GM18526 (cell line): ENCODE measurements around the gene SOX11.

Experiments used
- POLR2A ChIP-seq: IDR thresholded peaks from 3 replicates; pipeline ENCODE4 v1.6.1; 2011; ENCODE audit not compliant: insufficient read length; ENCODE audit errors: extremely low read depth

Gene SOX11

GRCh38 chr2:5734859-5735520 is 42.8 kb downstream of the SOX11 start:
- TF ChIP-seq POLR2A: no peak

GRCh38 chr2:5735521-5735861 is 43.3 kb downstream of the SOX11 start:
- no peak for TF ChIP-seq POLR2A

- TF ChIP-seq POLR2A: no peak
These were observed 43.9 kb downstream of the SOX11 start for GRCh38 chr2:5736050-5736449.

- TF ChIP-seq POLR2A: no peak
These were observed 44.7 kb downstream of the SOX11 start for GRCh38 chr2:5736886-5737285.

- no peak for TF ChIP-seq POLR2A
These were observed 47.9 kb downstream of the SOX11 start for GRCh38 chr2:5740053-5740452.

GRCh38 chr2:5740817-5741216 is 48.6 kb downstream of the SOX11 start:
- no peak for TF ChIP-seq POLR2A

GRCh38 chr2:5741242-5741641 is 49.1 kb downstream of the SOX11 start:
- no peak for TF ChIP-seq POLR2A

GRCh38 chr2:5742126-5742525 is 49.9 kb downstream of the SOX11 start:
- no peak for TF ChIP-seq POLR2A

GRCh38 chr2:5748391-5748790 is 56.2 kb downstream of the SOX11 start:
- TF ChIP-seq POLR2A: no peak

- no peak for TF ChIP-seq POLR2A
These were observed 56.8 kb downstream of the SOX11 start for GRCh38 chr2:5748946-5749345.

GRCh38 chr2:5749347-5749746 is 57.2 kb downstream of the SOX11 start:
- no peak for TF ChIP-seq POLR2A
